Measurements from ENCODE around the gene DDIT4. TPM values are rescaled to one million over a fixed set of nuclear protein-coding genes. Genes with fewer than 3 reads are reported as not detected.

DDIT4 gene
- total RNA-seq, 1 experiment from 2014 or later, result 872 TPM

DNA sequence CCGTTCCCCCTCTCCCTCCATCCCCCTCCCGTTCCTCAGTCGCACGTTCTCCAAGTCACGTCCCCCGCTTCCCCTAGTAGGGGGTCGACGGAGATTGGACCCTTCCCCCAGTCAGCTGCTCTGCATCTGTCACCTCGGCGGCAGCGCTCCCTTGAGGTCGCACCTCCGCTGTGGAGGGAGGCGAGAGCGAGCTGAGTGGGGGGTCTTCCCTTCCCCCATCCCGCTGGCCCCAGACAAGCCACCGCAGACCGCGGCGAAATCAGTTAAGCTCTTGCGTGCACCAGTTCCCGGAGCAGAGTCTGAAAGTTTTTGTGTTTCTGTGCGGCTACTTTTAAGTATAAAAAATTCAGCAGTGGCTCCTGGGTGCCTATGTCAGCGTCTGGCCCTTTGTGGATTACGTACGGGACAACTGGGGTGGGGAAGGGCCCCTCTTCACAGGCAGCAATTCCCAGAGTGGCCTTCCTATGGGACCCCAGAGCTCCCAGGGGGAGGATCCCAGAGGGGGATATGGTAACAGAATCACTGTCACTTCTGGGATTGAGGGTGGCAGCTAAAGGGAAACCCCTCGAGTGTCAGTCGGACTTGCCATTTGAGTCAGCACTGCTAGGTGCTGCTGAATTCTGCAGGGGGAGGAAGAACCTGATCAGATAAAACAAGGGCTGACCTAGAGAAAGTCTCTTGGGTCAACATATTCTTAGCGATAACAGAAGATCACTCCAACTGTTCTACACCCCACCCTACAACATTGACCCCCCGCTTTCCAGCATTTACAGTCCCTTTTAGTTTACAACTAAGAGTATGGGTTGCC, 12.5 kb upstream of the DDIT4 start:
- BruUV-seq (replicated peaks), result TSS peak; percentile 61
- no peaks in the 10 kb centered on the region for H3K9me3 Mint-ChIP-seq (ENCODE audit: unreplicated experiment)
- H3K36me3 Mint-ChIP-seq (ENCODE audit: insufficient read depth, unreplicated experiment), result no peaks in the 10 kb centered on the region
- CTCF ChIA-PET, result interaction anchor here (1.4 to 2.8 kb wide), 2 partner anchors 13 to 73 kb away, joined by 3 to 16 read pairs; partner anchors contain the start of gene DDIT4
- peaks cover 42% of the 10 kb centered on the region for H3K4me1 Mint-ChIP-seq (ENCODE audit: insufficient read depth, unreplicated experiment)
- TF ChIP-seq, protein P1, sequence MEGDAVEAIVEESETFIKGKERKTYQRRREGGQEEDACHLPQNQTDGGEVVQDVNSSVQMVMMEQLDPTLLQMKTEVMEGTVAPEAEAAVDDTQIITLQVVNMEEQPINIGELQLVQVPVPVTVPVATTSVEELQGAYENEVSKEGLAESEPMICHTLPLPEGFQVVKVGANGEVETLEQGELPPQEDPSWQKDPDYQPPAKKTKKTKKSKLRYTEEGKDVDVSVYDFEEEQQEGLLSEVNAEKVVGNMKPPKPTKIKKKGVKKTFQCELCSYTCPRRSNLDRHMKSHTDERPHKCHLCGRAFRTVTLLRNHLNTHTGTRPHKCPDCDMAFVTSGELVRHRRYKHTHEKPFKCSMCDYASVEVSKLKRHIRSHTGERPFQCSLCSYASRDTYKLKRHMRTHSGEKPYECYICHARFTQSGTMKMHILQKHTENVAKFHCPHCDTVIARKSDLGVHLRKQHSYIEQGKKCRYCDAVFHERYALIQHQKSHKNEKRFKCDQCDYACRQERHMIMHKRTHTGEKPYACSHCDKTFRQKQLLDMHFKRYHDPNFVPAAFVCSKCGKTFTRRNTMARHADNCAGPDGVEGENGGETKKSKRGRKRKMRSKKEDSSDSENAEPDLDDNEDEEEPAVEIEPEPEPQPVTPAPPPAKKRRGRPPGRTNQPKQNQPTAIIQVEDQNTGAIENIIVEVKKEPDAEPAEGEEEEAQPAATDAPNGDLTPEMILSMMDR (IDR thresholded peaks at IDR 0.05; ENCODE audit: unreplicated experiment), result no peak
- H3K4me3 Mint-ChIP-seq (ENCODE audit: unreplicated experiment), result peak overlapping the region; percentile 53
- POLR2A ChIA-PET, result interaction anchor here (0.6 to 27.1 kb wide), 20 partner anchors 8 to 542 kb away, joined by 3 to 902 read pairs (median 5); partner anchors contain the start of genes ANAPC16, ASCC1 and DDIT4
- DNase-seq (ENCODE audit: unreplicated experiment), result peak; percentile 58
- intact Hi-C loops (cut with micrococcal nuclease), result no loop called here
- peak overlapping the region; percentile 87 for H3K27ac Mint-ChIP-seq (ENCODE audit: low read depth, unreplicated experiment)
- H3K27me3 Mint-ChIP-seq (ENCODE audit: insufficient read depth, unreplicated experiment), result no peaks in the 10 kb centered on the region

DNA sequence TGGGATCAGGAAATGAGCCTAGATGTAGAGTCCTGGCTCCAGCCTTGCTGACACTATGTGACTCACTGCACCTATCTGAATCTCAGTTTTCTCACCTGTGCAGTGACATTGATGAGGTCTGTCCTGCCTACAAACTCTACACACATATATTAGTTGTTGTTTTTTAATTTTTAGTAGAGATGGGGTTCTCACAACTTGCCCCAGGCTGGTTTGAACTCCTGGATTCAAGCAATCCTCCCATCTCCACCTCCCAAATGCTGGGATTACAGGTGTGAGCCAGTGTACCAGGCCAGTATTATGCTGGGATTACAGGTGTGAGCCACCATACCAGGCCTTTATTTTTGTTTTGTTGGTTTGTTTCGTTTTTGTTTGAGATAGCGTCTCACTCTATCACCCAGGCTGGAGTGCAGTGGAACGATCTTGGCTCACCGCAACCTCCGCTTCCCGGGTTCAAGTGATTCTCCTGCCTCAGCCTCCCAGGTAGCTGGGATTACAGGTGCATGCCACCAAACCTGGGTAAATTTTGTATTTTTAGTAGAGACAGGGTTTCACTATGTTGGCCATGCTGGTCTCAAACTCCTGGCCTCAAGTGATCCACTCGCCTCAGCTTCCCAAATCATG, 11.8 kb upstream of the DDIT4 start:
- Mint-ChIP-seq H3K36me3 (ENCODE audit: insufficient read depth, unreplicated experiment) (no peaks in the 10 kb centered on the region), H3K27me3 (ENCODE audit: insufficient read depth, unreplicated experiment) (no peaks in the 10 kb centered on the region), H3K9me3 (ENCODE audit: unreplicated experiment) (no peaks in the 10 kb centered on the region), H3K4me3 (ENCODE audit: unreplicated experiment) (peak overlapping the region; percentile 53), H3K4me1 (ENCODE audit: insufficient read depth, unreplicated experiment) (peaks cover 35% of the 10 kb centered on the region), H3K27ac (ENCODE audit: low read depth, unreplicated experiment) (peak overlapping the region; percentile 87)
- TF ChIP-seq, protein P1 (IDR thresholded peaks at IDR 0.05; ENCODE audit: unreplicated experiment), result no peak
- BruUV-seq (replicated peaks), result no TSS peak
- CTCF ChIA-PET, result interaction anchor here (0.9 to 1.9 kb wide), 3 partner anchors 10 to 61 kb away, joined by 3 to 6 read pairs (median 5); no protein-coding TSS in a partner anchor
- POLR2A ChIA-PET, result interaction anchor here (0.6 to 27.1 kb wide), 11 partner anchors 9 to 72 kb away, joined by 3 to 902 read pairs (median 10); partner anchors contain the start of genes ANAPC16, ASCC1 and DDIT4
- intact Hi-C loops (cut with micrococcal nuclease), result no loop called here
- peak; percentile 57 for DNase-seq (ENCODE audit: unreplicated experiment)

DNA sequence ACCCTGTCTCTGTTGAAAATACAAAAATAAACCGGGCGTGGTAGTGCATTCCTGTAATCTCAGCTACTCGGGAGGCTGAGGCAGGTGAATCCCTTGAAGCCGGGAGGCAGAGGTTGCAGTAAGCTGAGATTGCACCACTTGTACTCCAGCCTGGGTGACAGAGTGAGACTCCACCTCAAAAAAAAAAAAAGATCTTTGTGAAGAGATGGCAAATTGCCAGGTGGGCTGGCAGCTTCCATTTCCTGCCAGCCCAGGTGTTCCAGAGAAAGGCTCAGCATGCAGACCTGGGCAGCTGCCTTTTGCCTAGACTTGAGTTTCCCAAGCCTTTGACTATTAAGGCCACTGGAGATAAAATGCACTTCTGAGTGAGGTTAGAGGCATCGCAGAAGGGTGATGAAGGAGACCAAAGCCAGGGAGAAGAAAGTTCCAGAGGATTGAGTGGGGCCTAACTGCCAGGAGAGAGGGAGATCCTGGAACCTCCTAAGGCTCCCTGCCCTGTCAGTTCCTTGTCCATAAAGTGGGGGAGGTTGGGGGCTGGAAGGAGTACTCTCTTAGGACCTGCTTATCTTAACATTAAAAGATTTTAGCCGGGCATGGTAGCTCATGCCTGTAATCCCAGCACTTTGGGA, 10.0 kb upstream of the DDIT4 start:
- DNase-seq (ENCODE audit: unreplicated experiment), result peak; percentile 94
- TF ChIP-seq, protein P1 (IDR thresholded peaks at IDR 0.05; ENCODE audit: unreplicated experiment), result no peak
- H3K27ac Mint-ChIP-seq (ENCODE audit: low read depth, unreplicated experiment), result peak overlapping the region; percentile 93
- H3K27me3 Mint-ChIP-seq (ENCODE audit: insufficient read depth, unreplicated experiment), result no peaks in the 10 kb centered on the region
- H3K4me3 Mint-ChIP-seq (ENCODE audit: unreplicated experiment), result peak overlapping the region; percentile 30
- H3K4me1 Mint-ChIP-seq (ENCODE audit: insufficient read depth, unreplicated experiment), result peaks cover 29% of the 10 kb centered on the region
- intact Hi-C loops (cut with micrococcal nuclease), result no loop called here
- no peaks in the 10 kb centered on the region for H3K9me3 Mint-ChIP-seq (ENCODE audit: unreplicated experiment)
- ChIA-PET POLR2A (interaction anchor here (0.6 to 27.1 kb wide), 17 partner anchors 9 to 292 kb away, joined by 3 to 902 read pairs (median 5); partner anchors contain the start of gene DDIT4), CTCF (interaction anchor here (0.6 to 1.9 kb wide), 6 partner anchors 10 to 74 kb away, joined by 3 to 6 read pairs (median 4); partner anchors contain the start of gene DDIT4)
- no peaks in the 10 kb centered on the region for H3K36me3 Mint-ChIP-seq (ENCODE audit: insufficient read depth, unreplicated experiment)
- BruUV-seq (replicated peaks), result no TSS peak

Data from MCF 10A (cell line).